ENCODE data around the gene FES.
"Not testable (repeated sequence)": the region's sequence is repeated elsewhere in the genome, so short reads cannot be mapped to it uniquely, and the experiment has no call there.

The FES gene

DNA sequence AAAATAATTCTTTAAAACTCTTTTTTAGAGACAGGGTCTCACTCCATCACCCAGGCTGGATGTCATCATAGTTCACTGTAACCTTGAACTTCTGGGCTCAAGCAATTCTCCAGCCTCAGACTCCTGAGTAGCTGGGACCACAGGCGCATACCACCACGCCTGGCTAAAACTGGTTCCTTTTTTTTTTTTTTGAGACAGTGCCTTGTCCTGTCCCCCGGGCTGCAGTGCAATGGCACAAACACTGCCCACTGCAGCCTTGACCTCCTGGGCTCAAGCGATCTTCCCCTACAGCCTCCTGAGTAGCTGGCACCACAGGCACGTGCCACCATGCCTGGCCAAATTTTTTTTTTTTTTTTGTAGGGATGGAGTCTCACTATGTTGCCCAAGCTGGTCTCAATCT is 39.6 kb upstream of the FES start:
- Histone ChIP-seq H3K9me2 (ENCODE audit: low read depth, low read length) (no peaks in the 10 kb centered on the region), H3K4me2 (ENCODE audit: low read length) (no peak overlapping the region)
- TF ChIP-seq, protein P1, sequence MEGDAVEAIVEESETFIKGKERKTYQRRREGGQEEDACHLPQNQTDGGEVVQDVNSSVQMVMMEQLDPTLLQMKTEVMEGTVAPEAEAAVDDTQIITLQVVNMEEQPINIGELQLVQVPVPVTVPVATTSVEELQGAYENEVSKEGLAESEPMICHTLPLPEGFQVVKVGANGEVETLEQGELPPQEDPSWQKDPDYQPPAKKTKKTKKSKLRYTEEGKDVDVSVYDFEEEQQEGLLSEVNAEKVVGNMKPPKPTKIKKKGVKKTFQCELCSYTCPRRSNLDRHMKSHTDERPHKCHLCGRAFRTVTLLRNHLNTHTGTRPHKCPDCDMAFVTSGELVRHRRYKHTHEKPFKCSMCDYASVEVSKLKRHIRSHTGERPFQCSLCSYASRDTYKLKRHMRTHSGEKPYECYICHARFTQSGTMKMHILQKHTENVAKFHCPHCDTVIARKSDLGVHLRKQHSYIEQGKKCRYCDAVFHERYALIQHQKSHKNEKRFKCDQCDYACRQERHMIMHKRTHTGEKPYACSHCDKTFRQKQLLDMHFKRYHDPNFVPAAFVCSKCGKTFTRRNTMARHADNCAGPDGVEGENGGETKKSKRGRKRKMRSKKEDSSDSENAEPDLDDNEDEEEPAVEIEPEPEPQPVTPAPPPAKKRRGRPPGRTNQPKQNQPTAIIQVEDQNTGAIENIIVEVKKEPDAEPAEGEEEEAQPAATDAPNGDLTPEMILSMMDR (IDR thresholded peaks at IDR 0.05; ENCODE audit: low read length): no peak
- TF ChIP-seq EZH2 (IDR thresholded peaks at IDR 0.05; ENCODE audit: borderline replicate concordance, low read length): no peak

DNA sequence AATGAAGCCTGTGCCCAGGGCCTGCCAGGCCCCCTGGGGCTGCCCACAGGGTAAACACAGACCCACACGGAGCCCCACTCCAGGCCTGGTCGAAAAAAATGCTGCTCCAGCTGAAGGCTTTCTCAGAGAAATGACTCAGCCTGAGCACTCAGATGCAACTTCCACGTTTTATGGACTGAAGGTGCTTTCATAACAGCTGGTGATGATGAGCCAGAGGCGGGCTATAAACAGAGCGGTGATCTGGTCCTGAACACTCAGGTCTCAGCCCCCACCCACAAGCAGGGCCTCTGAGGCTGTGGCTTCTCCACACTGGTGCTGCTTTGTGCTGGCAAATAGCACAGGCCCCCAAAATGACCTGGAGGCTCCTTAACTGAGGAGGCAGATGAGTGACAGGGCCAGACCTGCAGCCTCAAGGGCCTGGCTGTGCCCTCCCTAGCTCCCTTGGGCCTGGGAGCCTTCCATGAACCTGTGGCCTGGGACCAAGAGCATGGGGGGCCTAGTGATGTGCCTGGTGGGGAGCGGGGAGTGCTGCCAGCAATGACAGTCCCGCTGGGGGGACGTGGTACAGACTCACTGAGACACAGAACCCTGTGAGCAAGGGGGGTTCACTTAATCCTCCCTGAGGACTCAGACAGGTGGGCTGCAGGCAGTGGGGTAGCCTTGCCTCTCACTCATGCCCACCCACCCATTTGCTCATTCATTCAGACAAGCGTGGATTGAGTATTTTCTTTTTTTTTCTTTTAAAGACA is 38.9 kb upstream of the FES start:
- H3K9ac ChIP-seq (ENCODE audit: low read length): no peak overlapping the region
- H3K4me3 ChIP-seq (ENCODE audit: low read depth, low read length, poor library complexity, severe bottlenecking): no peak overlapping the region
- no peak overlapping the region for H3K27ac ChIP-seq (ENCODE audit: low read depth, low read length, poor library complexity, severe bottlenecking)
- no peak overlapping the region for H2AFZ ChIP-seq (ENCODE audit: low read length)
- H3K36me3 ChIP-seq (ENCODE audit: insufficient read depth, low read length): no peaks in the 10 kb centered on the region
- no peaks in the 10 kb centered on the region for H3K9me3 ChIP-seq (ENCODE audit: low read length)
- H3K9me2 ChIP-seq (ENCODE audit: low read depth, low read length): no peaks in the 10 kb centered on the region
- H3K4me1 ChIP-seq (ENCODE audit: insufficient read depth, low read length, severe bottlenecking): no peaks in the 10 kb centered on the region
- H3K79me2 ChIP-seq (ENCODE audit: insufficient read depth, low read length): no peaks in the 10 kb centered on the region
- H4K20me1 ChIP-seq (ENCODE audit: insufficient read depth, low read length): no peaks in the 10 kb centered on the region
- H3F3A ChIP-seq (ENCODE audit: insufficient read depth, low read length): no peaks in the 10 kb centered on the region
- no peaks in the 10 kb centered on the region for H3K27me3 ChIP-seq (ENCODE audit: insufficient read depth, low read length)
- TF ChIP-seq, protein P1 (IDR thresholded peaks at IDR 0.05; ENCODE audit: low read length): no peak
- no peak for TF ChIP-seq EZH2 (IDR thresholded peaks at IDR 0.05; ENCODE audit: borderline replicate concordance, low read length)
- no peak overlapping the region for H3K4me2 ChIP-seq (ENCODE audit: low read length)

More for the DNA sequence above, 39.6 kb upstream of the FES start:
- H3K9ac ChIP-seq (ENCODE audit: low read length): no peak overlapping the region
- no peaks in the 10 kb centered on the region for H3K79me2 ChIP-seq (ENCODE audit: insufficient read depth, low read length)
- no peak overlapping the region for H2AFZ ChIP-seq (ENCODE audit: low read length)
- no peaks in the 10 kb centered on the region for H4K20me1 ChIP-seq (ENCODE audit: insufficient read depth, low read length)
- H3K4me3 ChIP-seq (ENCODE audit: low read depth, low read length, poor library complexity, severe bottlenecking): no peak overlapping the region
- H3F3A ChIP-seq (ENCODE audit: insufficient read depth, low read length): no peaks in the 10 kb centered on the region
- no peaks in the 10 kb centered on the region for H3K9me3 ChIP-seq (ENCODE audit: low read length)
- H3K27me3 ChIP-seq (ENCODE audit: insufficient read depth, low read length): no peaks in the 10 kb centered on the region
- no peaks in the 10 kb centered on the region for H3K36me3 ChIP-seq (ENCODE audit: insufficient read depth, low read length)
- H3K4me1 ChIP-seq (ENCODE audit: insufficient read depth, low read length, severe bottlenecking): peaks cover 5% of the 10 kb centered on the region
- H3K27ac ChIP-seq (ENCODE audit: low read depth, low read length, poor library complexity, severe bottlenecking): no peak overlapping the region

DNA sequence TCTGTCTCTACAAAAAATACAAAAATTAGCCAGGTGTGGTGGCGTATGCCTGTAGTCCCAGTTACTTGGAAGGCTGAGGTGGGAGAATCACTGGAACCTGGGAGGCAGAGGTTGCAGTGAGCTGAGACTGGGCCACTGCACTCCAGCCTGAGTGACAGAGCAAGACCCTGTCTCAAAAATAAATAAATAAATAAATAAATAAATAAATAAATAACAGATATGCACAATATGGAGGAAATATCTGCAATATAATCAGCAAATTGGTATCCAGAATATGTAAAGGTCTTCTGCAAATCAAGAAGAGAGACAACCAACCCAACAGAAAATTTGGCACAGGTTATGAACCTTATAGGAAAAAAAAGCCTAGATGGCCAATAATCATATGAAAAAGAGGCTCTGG is 34.9 kb upstream of the FES start:
- not testable (repeated sequence) for H3K9ac ChIP-seq (ENCODE audit: low read length); H3K79me2 ChIP-seq (ENCODE audit: insufficient read depth, low read length); H3K4me3 ChIP-seq (ENCODE audit: low read depth, low read length, poor library complexity, severe bottlenecking); H3K9me3 ChIP-seq (ENCODE audit: low read length); H3K27ac ChIP-seq (ENCODE audit: low read depth, low read length, poor library complexity, severe bottlenecking); H4K20me1 ChIP-seq (ENCODE audit: insufficient read depth, low read length); H2AFZ ChIP-seq (ENCODE audit: low read length); H3K36me3 ChIP-seq (ENCODE audit: insufficient read depth, low read length); H3F3A ChIP-seq (ENCODE audit: insufficient read depth, low read length); H3K27me3 ChIP-seq (ENCODE audit: insufficient read depth, low read length); H3K9me2 ChIP-seq (ENCODE audit: low read depth, low read length); H3K4me2 ChIP-seq (ENCODE audit: low read length)
- peaks cover 10% of the 10 kb centered on the region for H3K4me1 ChIP-seq (ENCODE audit: insufficient read depth, low read length, severe bottlenecking)

DNA sequence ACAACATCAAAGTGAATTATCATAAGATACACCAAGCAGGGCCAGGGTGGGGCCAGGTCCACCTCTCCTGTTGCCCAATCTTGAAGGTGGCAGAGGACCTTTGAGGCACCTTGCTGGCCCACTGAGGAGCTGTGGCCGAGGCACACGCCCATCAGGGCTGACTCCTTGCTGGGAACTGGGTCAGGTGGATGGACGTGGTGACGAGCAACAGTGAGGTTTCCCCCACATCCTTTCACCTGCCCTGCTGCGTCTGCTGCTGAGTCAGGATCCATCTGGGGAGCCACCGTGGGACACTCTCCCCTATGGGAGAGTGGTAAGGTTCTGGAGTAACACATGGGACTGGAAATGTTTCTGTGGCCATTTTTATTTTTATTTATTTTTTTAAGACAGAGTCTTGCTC is 33.2 kb upstream of the FES start:
- TF ChIP-seq, protein P1 (IDR thresholded peaks at IDR 0.05; ENCODE audit: low read length): no peak
- no peak for TF ChIP-seq EZH2 (IDR thresholded peaks at IDR 0.05; ENCODE audit: borderline replicate concordance, low read length)
- Histone ChIP-seq H3K4me3 (ENCODE audit: low read depth, low read length, poor library complexity, severe bottlenecking) (no peak overlapping the region), H3K9me3 (ENCODE audit: low read length) (no peaks in the 10 kb centered on the region), H3K4me1 (ENCODE audit: insufficient read depth, low read length, severe bottlenecking) (peaks cover 10% of the 10 kb centered on the region), H3K36me3 (ENCODE audit: insufficient read depth, low read length) (no peaks in the 10 kb centered on the region), H3K9me2 (ENCODE audit: low read depth, low read length) (no peaks in the 10 kb centered on the region), H4K20me1 (ENCODE audit: insufficient read depth, low read length) (no peaks in the 10 kb centered on the region), H3F3A (ENCODE audit: insufficient read depth, low read length) (no peaks in the 10 kb centered on the region), H3K79me2 (ENCODE audit: insufficient read depth, low read length) (no peaks in the 10 kb centered on the region), H3K27me3 (ENCODE audit: insufficient read depth, low read length) (no peaks in the 10 kb centered on the region; the same call in 1 of the 2 replicates), H3K9ac (ENCODE audit: low read length) (no peak overlapping the region), H3K27ac (ENCODE audit: low read depth, low read length, poor library complexity, severe bottlenecking) (no peak overlapping the region), H3K4me2 (ENCODE audit: low read length) (no peak overlapping the region), H2AFZ (ENCODE audit: low read length) (no peak overlapping the region)

Data from OCI-LY1 (cell line).